Measurements from ENCODE around the gene EIF3B.

- TF ChIP-seq CTCF (IDR thresholded peaks at IDR 0.05) (no peak), POLR2A (IDR thresholded peaks at IDR 0.05; ENCODE audit: low read depth) (no peak), POLR2AphosphoS5 (IDR thresholded peaks at IDR 0.05) (no peak), EP300 (IDR thresholded peaks at IDR 0.05) (no peak)
Observed at GRCh38 chr7:2381227-2381626, 26.6 kb downstream of the EIF3B start.
